Caco-2 (cell line): ENCODE measurements around the gene CCDC175. TPM values are rescaled to one million over a fixed set of nuclear protein-coding genes. Genes with fewer than 3 reads are reported as not detected.

Source experiments
- BruUV-seq: library from RNA; stranded (reverse); fragments of 400-500 nt; replicated peaks from 2 replicates; lab custom pipeline; 2021; lab: Mats Ljungman, UMichigan
- CTCF ChIA-PET: fragments of 300-600 bp; sonication (Branson Sonifier 250); formaldehyde crosslinking; loops from one replicate; lab custom pipeline; 2022; ENCODE audit warnings: antibody characterized with exemption; lab: Charles Lee
- POLR2A ChIA-PET: fragments of 300-600 bp; sonication (Branson Sonifier 250); formaldehyde crosslinking; loops from one replicate; lab custom pipeline; 2022; ENCODE audit warnings: antibody characterized with exemption; lab: Charles Lee
- DNase-seq, 2 experiments: peaks; one replicate each; pipeline versions ENCODE4 v3.0.0 to v3.0.0-alpha.2; 2020 to 2022
- H3K27me3 ChIP-seq: replicated peaks from 2 replicates; pipeline ENCODE4 v1.6.0; 2011; ENCODE audit warnings: low read length; ENCODE audit not compliant: control insufficient read depth, insufficient read depth
- H3K36me3 ChIP-seq: 2 replicates; pipeline ENCODE4 v1.5.1; 2011; ENCODE audit warnings: low read length; ENCODE audit not compliant: control insufficient read depth, insufficient read depth
- H3K4me1 ChIP-seq: fragments of 250-450 bp; sonication (Bioruptor Pico); 2 replicates; pipeline ENCODE4 v1.5.1; 2020; ENCODE audit warnings: mild to moderate bottlenecking
- H3K4me3 ChIP-seq: 2 replicates; pipeline ENCODE4 v1.5.1; 2011; ENCODE audit warnings: low read depth, mild to moderate bottlenecking, control low read depth, low read length
- H3K9me3 ChIP-seq: fragments of 250-450 bp; sonication (Bioruptor Pico); 2 replicates; pipeline ENCODE4 v1.5.1; 2020; ENCODE audit warnings: mild to moderate bottlenecking, moderate library complexity
- H3K27ac Mint-ChIP-seq: one replicate; pipeline ENCODE4 v1.8.0; 2022; ENCODE audit warnings: mixed read lengths; ENCODE audit not compliant: unreplicated experiment
- H3K27me3 Mint-ChIP-seq: one replicate; pipeline ENCODE4 v1.8.0; 2022; ENCODE audit warnings: mixed read lengths; ENCODE audit not compliant: insufficient read depth, unreplicated experiment
- H3K36me3 Mint-ChIP-seq: one replicate; pipeline ENCODE4 v1.8.0; 2022; ENCODE audit warnings: mild to moderate bottlenecking, mixed read lengths; ENCODE audit not compliant: insufficient read depth, unreplicated experiment
- H3K4me1 Mint-ChIP-seq: one replicate; pipeline ENCODE4 v1.8.0; 2022; ENCODE audit warnings: low read depth, mixed read lengths; ENCODE audit not compliant: unreplicated experiment
- H3K4me3 Mint-ChIP-seq: one replicate; pipeline ENCODE4 v1.8.0; 2022; ENCODE audit warnings: mild to moderate bottlenecking, moderate library complexity, mixed read lengths; ENCODE audit not compliant: unreplicated experiment
- H3K9me3 Mint-ChIP-seq: one replicate; pipeline ENCODE4 v1.8.0; 2022; ENCODE audit warnings: mixed read lengths; ENCODE audit not compliant: unreplicated experiment
- CTCF ChIP-seq, 2 experiments: fragments of 200-600 bp in 1 of 2; IDR thresholded peaks; 1 replicate in 1 of 2; 2 replicates in 1 of 2; pipeline versions ENCODE4 v1.5.1 to v1.8.0; 2011 to 2022; ENCODE audit warnings: antibody characterized with exemption in 1 of 2, control low read depth in 1 of 2, inconsistent platforms in 1 of 2, low read depth in 1 of 2, low read length in 1 of 2, mild to moderate bottlenecking in 1 of 2, moderate library complexity in 1 of 2; ENCODE audit not compliant: insufficient read depth in 1 of 2, severe bottlenecking in 1 of 2, unreplicated experiment in 1 of 2
- intact Hi-C: fragments of 100-400 bp; cut with micrococcal nuclease; formaldehyde crosslinking; loops from one replicate; pipeline ENCODE4 v1.10.0; 2022; ENCODE audit not compliant: unreplicated experiment
- total RNA-seq: library from RNA; stranded (reverse); gene quantifications from 2 replicates; pipeline ENCODE4 v1.2.3, GENCODE V29; 2022

Gene CCDC175
- total RNA-seq, 1 experiment from 2014 or later, result not detected

- no peak for TF ChIP-seq CTCF (IDR thresholded peaks at IDR 0.05; ENCODE audit: insufficient read depth in 1 of 2, low read depth in 1 of 2, low read length in 1 of 2, severe bottlenecking in 1 of 2, unreplicated experiment in 1 of 2)
- H3K9me3 ChIP-seq, result no peaks in the 10 kb centered on the region
- no peak for DNase-seq
- Mint-ChIP-seq H3K27ac (no peak overlapping the region), H3K9me3 (no peaks in the 10 kb centered on the region), H3K4me3 (no peak overlapping the region), H3K36me3 (no peaks in the 10 kb centered on the region), H3K27me3 (no peaks in the 10 kb centered on the region), H3K4me1 (peaks cover 10% of the 10 kb centered on the region)
- ChIA-PET CTCF (no interaction called here), POLR2A (no interaction called here)
- H3K4me3 ChIP-seq, result no peak overlapping the region
- peaks cover 9% of the 10 kb centered on the region for H3K4me1 ChIP-seq
- intact Hi-C loops, result no loop called here
- no TSS peak for BruUV-seq
- no peaks in the 10 kb centered on the region for H3K27me3 ChIP-seq
- no peaks in the 10 kb centered on the region for H3K36me3 ChIP-seq
These were observed 9.9 kb downstream of the CCDC175 start for GRCh38 chr14:59566725-59567124.

GRCh38 chr14:59566296-59566695 lies 10.3 kb downstream of the CCDC175 start:
- no peak for TF ChIP-seq CTCF (IDR thresholded peaks at IDR 0.05; ENCODE audit: insufficient read depth in 1 of 2, low read depth in 1 of 2, low read length in 1 of 2, severe bottlenecking in 1 of 2, unreplicated experiment in 1 of 2)
- Mint-ChIP-seq H3K27ac (peak overlapping the region; percentile 8), H3K27me3 (no peaks in the 10 kb centered on the region), H3K9me3 (no peaks in the 10 kb centered on the region), H3K36me3 (no peaks in the 10 kb centered on the region), H3K4me1 (peaks cover 10% of the 10 kb centered on the region), H3K4me3 (peak overlapping the region; percentile 17)
- H3K4me1 ChIP-seq, result peaks cover 9% of the 10 kb centered on the region
- H3K4me3 ChIP-seq, result no peak overlapping the region
- H3K27me3 ChIP-seq, result no peaks in the 10 kb centered on the region
- no TSS peak for BruUV-seq
- DNase-seq, result peak in 1 of 2 experiments; percentile 5
- H3K9me3 ChIP-seq, result no peaks in the 10 kb centered on the region
- intact Hi-C loops, result no loop called here
- ChIA-PET POLR2A (no interaction called here), CTCF (interaction anchor here (1.5 kb wide), 1 partner anchor 59 kb away, joined by 7 read pairs; no protein-coding TSS in a partner anchor)
- H3K36me3 ChIP-seq, result no peaks in the 10 kb centered on the region

GRCh38 chr14:59565087-59565486 lies 11.5 kb downstream of the CCDC175 start:
- no TSS peak for BruUV-seq
- CTCF ChIA-PET, result interaction anchor here (1.5 kb wide), 1 partner anchor 58 kb away, joined by 7 read pairs; no protein-coding TSS in a partner anchor

More at GRCh38 chr14:59565087-59565486, 11.5 kb downstream of the CCDC175 start:
- peaks cover 9% of the 10 kb centered on the region for H3K4me1 ChIP-seq
- H3K4me3 Mint-ChIP-seq, result no peak overlapping the region
- H3K27me3 Mint-ChIP-seq, result no peaks in the 10 kb centered on the region
- peaks cover 10% of the 10 kb centered on the region for H3K4me1 Mint-ChIP-seq
- no peaks in the 10 kb centered on the region for H3K9me3 ChIP-seq
- POLR2A ChIA-PET, result no interaction called here
- no peaks in the 10 kb centered on the region for H3K36me3 Mint-ChIP-seq
- DNase-seq, result no peak
- H3K27ac Mint-ChIP-seq, result no peak overlapping the region
- no peaks in the 10 kb centered on the region for H3K27me3 ChIP-seq
- H3K36me3 ChIP-seq, result no peaks in the 10 kb centered on the region
- H3K9me3 Mint-ChIP-seq, result no peaks in the 10 kb centered on the region
- H3K4me3 ChIP-seq, result no peak overlapping the region
- intact Hi-C loops, result no loop called here
- no peak for TF ChIP-seq CTCF (IDR thresholded peaks at IDR 0.05; ENCODE audit: insufficient read depth in 1 of 2, low read depth in 1 of 2, low read length in 1 of 2, severe bottlenecking in 1 of 2, unreplicated experiment in 1 of 2)
